Fibroblast of mammary gland (primary cell): ENCODE measurements around the gene RGS6.

Source experiments
- DNase-seq: peaks from one replicate; pipeline ENCODE4 v3.0.0-alpha.2; 2010; ENCODE audit warnings: low read depth
- H3K4me3 ChIP-seq: 2 replicates; pipeline ENCODE4 v1.5.1; 2011; ENCODE audit warnings: low read depth, mild to moderate bottlenecking, low read length, moderate library complexity; ENCODE audit not compliant: control insufficient read depth
- CTCF ChIP-seq: conservative IDR thresholded peaks from 2 replicates; pipeline ENCODE4 v1.5.1; 2011; ENCODE audit warnings: low read depth, low read length, inconsistent platforms; ENCODE audit not compliant: control insufficient read depth, insufficient read depth

Gene RGS6

GRCh38 chr14:72565917-72566316, 633.7 kb downstream of the RGS6 start:
- DNase-seq = no peak

GRCh38 chr14:72567226-72567625, 635.0 kb downstream of the RGS6 start:
- no peak overlapping the region for H3K4me3 ChIP-seq
- TF ChIP-seq CTCF = no peak

More at GRCh38 chr14:72565917-72566316, 633.7 kb downstream of the RGS6 start:
- no peak overlapping the region for H3K4me3 ChIP-seq
- TF ChIP-seq CTCF = no peak

GRCh38 chr14:72568296-72568992, 636.2 kb downstream of the RGS6 start:
- TF ChIP-seq CTCF = no peak
- no peak for DNase-seq
- no peak overlapping the region for H3K4me3 ChIP-seq

More at GRCh38 chr14:72567226-72567625, 635.0 kb downstream of the RGS6 start:
- DNase-seq = no peak

GRCh38 chr14:72573725-72574417, 641.6 kb downstream of the RGS6 start:
- DNase-seq = no peak
- no peak overlapping the region for H3K4me3 ChIP-seq
- TF ChIP-seq CTCF = no peak

- DNase-seq = no peak
Measured at GRCh38 chr14:72574715-72575114, 642.5 kb downstream of the RGS6 start.

GRCh38 chr14:72576258-72576657, 644.0 kb downstream of the RGS6 start:
- no peak for TF ChIP-seq CTCF

More at GRCh38 chr14:72574715-72575114, 642.5 kb downstream of the RGS6 start:
- no peak overlapping the region for H3K4me3 ChIP-seq
- TF ChIP-seq CTCF = no peak

More at GRCh38 chr14:72576258-72576657, 644.0 kb downstream of the RGS6 start:
- H3K4me3 ChIP-seq = no peak overlapping the region
- peak; percentile 30 for DNase-seq
